ENCODE results near the gene CPLANE2. TPM values are rescaled to one million over a fixed set of nuclear protein-coding genes. Genes with fewer than 3 reads are reported as not detected.

Gene CPLANE2
- total and polyA plus RNA-seq, 2 of the 4 experiments (the other 2 are of a cell fraction): 3.2 to 5.8 TPM

- Histone ChIP-seq H3K79me1 (ENCODE audit: low read depth in 1 of 2, low read length in 2 of 2) (no peaks in the 10 kb centered on the region), H3K27me3 (ENCODE audit: control insufficient read depth, insufficient read depth, low read length) (peaks cover 29% of the 10 kb centered on the region), H3K56ac (ENCODE audit: extremely low read depth, insufficient read depth, low read length) (no peak overlapping the region), H3K4me3 (ENCODE audit: insufficient read depth, low read depth, low read length) (no peak overlapping the region), H4K8ac (ENCODE audit: low read depth in 2 of 2, low read length in 2 of 2) (no peak overlapping the region), H3K9me3 (ENCODE audit: control insufficient read depth, insufficient read depth, low read length) (peaks cover 14% of the 10 kb centered on the region), H3K9me1 (ENCODE audit: insufficient read depth, low read length) (no peaks in the 10 kb centered on the region), H3K18ac (ENCODE audit: low read depth, low read length) (no peak overlapping the region), H4K20me1 (ENCODE audit: insufficient read depth, low read length) (no peaks in the 10 kb centered on the region), H4K5ac (ENCODE audit: low read depth, low read length) (no peak overlapping the region), H3K27ac (ENCODE audit: insufficient read depth, low read length) (no peak overlapping the region), H2BK5ac (ENCODE audit: low read depth, low read length, poor library complexity, severe bottlenecking) (no peak overlapping the region), H2AK5ac (ENCODE audit: low read depth, low read length) (no peak overlapping the region), H2AFZ (replicated peaks; ENCODE audit: low read length, poor library complexity) (no peak overlapping the region), H2AK9ac (replicated peaks; ENCODE audit: low read depth, low read length, poor library complexity) (no peak overlapping the region), H2BK120ac (ENCODE audit: low read depth, low read length) (no peak overlapping the region), H3K4me1 (ENCODE audit: control insufficient read depth, insufficient read depth, low read length) (no peaks in the 10 kb centered on the region; the same call in 1 of the 2 replicates), H3K23ac (ENCODE audit: low read depth, low read length) (no peak overlapping the region), H4K91ac (ENCODE audit: insufficient read depth, low read depth, low read length) (no peak overlapping the region), H3K4ac (ENCODE audit: low read depth, low read length) (no peak overlapping the region), H2BK15ac (ENCODE audit: low read depth, low read length) (no peak overlapping the region), H3K14ac (replicated peaks; ENCODE audit: low read depth, low read length) (no peak overlapping the region), H3K36me3 (ENCODE audit: control insufficient read depth, insufficient read depth, low read length) (no peaks in the 10 kb centered on the region), H3K4me2 (ENCODE audit: low read depth, low read length) (no peak overlapping the region), H2BK20ac (ENCODE audit: low read depth, low read length) (no peak overlapping the region), H3K9ac (ENCODE audit: low read depth, low read length) (no peak overlapping the region)
- DNase-seq (no peak), ATAC-seq (ENCODE audit: low read depth) (no peak)
- ChIA-PET CTCF (no interaction called here), POLR2A (ENCODE audit: unreplicated experiment) (no interaction called here)
- 62% methylated on average over 2 of the region's 13 CpGs; no CpG with 5 or more reads in 1 of the 2 experiments for WGBS, 2 experiments (ENCODE audit: extremely low coverage in 2 of 2, insufficient read length in 1 of 2)
- BruUV-seq (replicated peaks): no TSS peak
- in situ Hi-C loops (cut with MboI; ENCODE audit: low sequenced_read_pairs): no loop called here
- intact Hi-C loops (cut with micrococcal nuclease): no loop called here
- dilution Hi-C loops (cut with HindIII; ENCODE audit: low sequenced_read_pairs, unreplicated experiment): no loop called here
- no peak for TF ChIP-seq NFE2L2 (IDR thresholded peaks at IDR 0.05; ENCODE audit: low read depth, low read length)
- TF ChIP-seq, protein P1, sequence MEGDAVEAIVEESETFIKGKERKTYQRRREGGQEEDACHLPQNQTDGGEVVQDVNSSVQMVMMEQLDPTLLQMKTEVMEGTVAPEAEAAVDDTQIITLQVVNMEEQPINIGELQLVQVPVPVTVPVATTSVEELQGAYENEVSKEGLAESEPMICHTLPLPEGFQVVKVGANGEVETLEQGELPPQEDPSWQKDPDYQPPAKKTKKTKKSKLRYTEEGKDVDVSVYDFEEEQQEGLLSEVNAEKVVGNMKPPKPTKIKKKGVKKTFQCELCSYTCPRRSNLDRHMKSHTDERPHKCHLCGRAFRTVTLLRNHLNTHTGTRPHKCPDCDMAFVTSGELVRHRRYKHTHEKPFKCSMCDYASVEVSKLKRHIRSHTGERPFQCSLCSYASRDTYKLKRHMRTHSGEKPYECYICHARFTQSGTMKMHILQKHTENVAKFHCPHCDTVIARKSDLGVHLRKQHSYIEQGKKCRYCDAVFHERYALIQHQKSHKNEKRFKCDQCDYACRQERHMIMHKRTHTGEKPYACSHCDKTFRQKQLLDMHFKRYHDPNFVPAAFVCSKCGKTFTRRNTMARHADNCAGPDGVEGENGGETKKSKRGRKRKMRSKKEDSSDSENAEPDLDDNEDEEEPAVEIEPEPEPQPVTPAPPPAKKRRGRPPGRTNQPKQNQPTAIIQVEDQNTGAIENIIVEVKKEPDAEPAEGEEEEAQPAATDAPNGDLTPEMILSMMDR (conservative IDR thresholded peaks at IDR 0.05; ENCODE audit: low read depth, low read length): no peak
- TF ChIP-seq, protein P2, sequence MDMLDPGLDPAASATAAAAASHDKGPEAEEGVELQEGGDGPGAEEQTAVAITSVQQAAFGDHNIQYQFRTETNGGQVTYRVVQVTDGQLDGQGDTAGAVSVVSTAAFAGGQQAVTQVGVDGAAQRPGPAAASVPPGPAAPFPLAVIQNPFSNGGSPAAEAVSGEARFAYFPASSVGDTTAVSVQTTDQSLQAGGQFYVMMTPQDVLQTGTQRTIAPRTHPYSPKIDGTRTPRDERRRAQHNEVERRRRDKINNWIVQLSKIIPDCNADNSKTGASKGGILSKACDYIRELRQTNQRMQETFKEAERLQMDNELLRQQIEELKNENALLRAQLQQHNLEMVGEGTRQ (IDR thresholded peaks at IDR 0.05; ENCODE audit: low read depth, low read length): no peak
- TF ChIP-seq SMC3 (IDR thresholded peaks at IDR 0.05; ENCODE audit: low read depth, low read length): no peak
- no peak for TF ChIP-seq POLR2A (IDR thresholded peaks at IDR 0.05; ENCODE audit: low read depth, low read length)
- TF ChIP-seq MAFK (IDR thresholded peaks at IDR 0.05; ENCODE audit: low read depth, low read length): no peak
- TF ChIP-seq RFX5 (IDR thresholded peaks at IDR 0.05; ENCODE audit: low read depth, low read length): no peak
- TF ChIP-seq FOS (IDR thresholded peaks at IDR 0.05; ENCODE audit: low read depth, low read length): no peak
- no peak for TF ChIP-seq BHLHE40 (IDR thresholded peaks at IDR 0.05; ENCODE audit: low read depth, low read length)
Measured at GRCh38 chr1:16230744-16231143, 6.2 kb downstream of the CPLANE2 start.

All from IMR-90 (cell line).